ENCODE results near the gene FAP. TPM values are rescaled to one million over a fixed set of nuclear protein-coding genes. Genes with fewer than 3 reads are reported as not detected.

Gene FAP
- total RNA-seq, 1 experiment from 2014 or later: not detected

DNA sequence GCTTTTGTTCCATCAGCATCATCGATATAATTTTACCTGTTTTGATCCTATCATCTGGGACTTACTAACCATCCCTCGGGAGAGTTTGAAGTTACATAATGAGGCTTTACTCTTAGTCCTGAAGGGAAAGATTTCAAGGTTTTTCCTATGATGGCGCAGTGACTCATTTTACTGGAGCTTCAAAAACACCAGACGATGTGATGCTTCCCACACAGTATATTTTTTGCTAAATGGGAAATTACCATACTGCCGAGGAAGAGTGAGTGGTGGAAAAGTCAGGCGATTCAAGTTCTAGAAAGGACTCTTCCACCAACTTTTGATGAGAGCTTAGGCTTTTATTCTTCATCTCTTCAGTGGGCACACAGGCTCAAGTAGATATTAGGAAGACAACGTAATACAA, 46.6 kb downstream of the FAP start:
- no peak overlapping the region for H3K27ac ChIP-seq
- no peaks in the 10 kb centered on the region for H4K20me1 ChIP-seq (ENCODE audit: insufficient read depth)
- H3K27me3 ChIP-seq (ENCODE audit: insufficient read depth, low read depth): no peaks in the 10 kb centered on the region
- no peak overlapping the region for H3K4me3 ChIP-seq
- no TSS peak for BruUV-seq (replicated peaks)
- no peak for DNase-seq
- no peaks in the 10 kb centered on the region for H3K4me1 ChIP-seq (replicated peaks; ENCODE audit: insufficient read depth)
- H2AFZ ChIP-seq: no peak overlapping the region
- ChIA-PET POLR2A (ENCODE audit: unreplicated experiment) (no interaction called here), CTCF (no interaction called here)
- no peak overlapping the region for H3K4me2 ChIP-seq
- TF ChIP-seq, protein P1, sequence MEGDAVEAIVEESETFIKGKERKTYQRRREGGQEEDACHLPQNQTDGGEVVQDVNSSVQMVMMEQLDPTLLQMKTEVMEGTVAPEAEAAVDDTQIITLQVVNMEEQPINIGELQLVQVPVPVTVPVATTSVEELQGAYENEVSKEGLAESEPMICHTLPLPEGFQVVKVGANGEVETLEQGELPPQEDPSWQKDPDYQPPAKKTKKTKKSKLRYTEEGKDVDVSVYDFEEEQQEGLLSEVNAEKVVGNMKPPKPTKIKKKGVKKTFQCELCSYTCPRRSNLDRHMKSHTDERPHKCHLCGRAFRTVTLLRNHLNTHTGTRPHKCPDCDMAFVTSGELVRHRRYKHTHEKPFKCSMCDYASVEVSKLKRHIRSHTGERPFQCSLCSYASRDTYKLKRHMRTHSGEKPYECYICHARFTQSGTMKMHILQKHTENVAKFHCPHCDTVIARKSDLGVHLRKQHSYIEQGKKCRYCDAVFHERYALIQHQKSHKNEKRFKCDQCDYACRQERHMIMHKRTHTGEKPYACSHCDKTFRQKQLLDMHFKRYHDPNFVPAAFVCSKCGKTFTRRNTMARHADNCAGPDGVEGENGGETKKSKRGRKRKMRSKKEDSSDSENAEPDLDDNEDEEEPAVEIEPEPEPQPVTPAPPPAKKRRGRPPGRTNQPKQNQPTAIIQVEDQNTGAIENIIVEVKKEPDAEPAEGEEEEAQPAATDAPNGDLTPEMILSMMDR (conservative IDR thresholded peaks at IDR 0.05): no peak
- no peak for TF ChIP-seq EZH2 (IDR thresholded peaks at IDR 0.05; ENCODE audit: low read depth)
- no peaks in the 10 kb centered on the region for H3K9me3 ChIP-seq (ENCODE audit: insufficient read depth, low read depth)
- H3F3A ChIP-seq (ENCODE audit: insufficient read depth, low read depth): no peaks in the 10 kb centered on the region
- H3K9me2 ChIP-seq (ENCODE audit: insufficient read depth): no peaks in the 10 kb centered on the region
- intact Hi-C loops (cut with micrococcal nuclease; ENCODE audit: unreplicated experiment): no loop called here
- no peaks in the 10 kb centered on the region for H3K79me2 ChIP-seq (ENCODE audit: low read depth)
- no peaks in the 10 kb centered on the region for H3K36me3 ChIP-seq (ENCODE audit: low read depth)

DNA sequence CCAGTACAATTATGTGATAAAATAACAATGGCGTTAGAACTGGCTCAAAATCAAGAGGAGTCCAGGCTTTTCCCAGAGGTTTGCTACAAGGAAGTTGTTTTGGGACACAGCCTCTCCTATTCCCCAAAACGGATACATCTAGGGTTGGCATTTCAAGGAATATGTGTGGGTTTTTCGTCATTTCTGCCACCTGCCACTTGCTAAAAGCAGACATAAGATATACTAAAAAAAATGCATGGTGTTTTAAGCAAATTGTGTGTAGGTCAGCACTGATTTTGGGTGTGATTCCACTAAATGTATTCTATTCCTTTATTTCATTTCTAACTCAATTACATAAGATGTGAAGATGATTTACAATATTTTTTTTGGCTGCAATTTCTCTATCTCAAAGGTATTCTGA, 54.8 kb downstream of the FAP start:
- TF ChIP-seq EZH2 (IDR thresholded peaks at IDR 0.05; ENCODE audit: low read depth): no peak
- TF ChIP-seq, protein P1 (conservative IDR thresholded peaks at IDR 0.05): no peak
- Histone ChIP-seq H3K4me3 (no peak overlapping the region), H3K27ac (no peak overlapping the region), H3K36me3 (ENCODE audit: low read depth) (no peaks in the 10 kb centered on the region), H3K27me3 (ENCODE audit: insufficient read depth, low read depth) (no peaks in the 10 kb centered on the region), H3K9me3 (ENCODE audit: insufficient read depth, low read depth) (no peaks in the 10 kb centered on the region), H4K20me1 (ENCODE audit: insufficient read depth) (no peaks in the 10 kb centered on the region), H3K4me2 (no peak overlapping the region), H2AFZ (no peak overlapping the region), H3F3A (ENCODE audit: insufficient read depth, low read depth) (no peaks in the 10 kb centered on the region), H3K79me2 (ENCODE audit: low read depth) (no peaks in the 10 kb centered on the region), H3K9me2 (ENCODE audit: insufficient read depth) (no peaks in the 10 kb centered on the region), H3K4me1 (replicated peaks; ENCODE audit: insufficient read depth) (no peaks in the 10 kb centered on the region)
- POLR2A ChIA-PET (ENCODE audit: unreplicated experiment): no interaction called here
- CTCF ChIA-PET: no interaction called here
- intact Hi-C loops (cut with micrococcal nuclease; ENCODE audit: unreplicated experiment): no loop called here
- no peak for DNase-seq
- no TSS peak for BruUV-seq (replicated peaks)

DNA sequence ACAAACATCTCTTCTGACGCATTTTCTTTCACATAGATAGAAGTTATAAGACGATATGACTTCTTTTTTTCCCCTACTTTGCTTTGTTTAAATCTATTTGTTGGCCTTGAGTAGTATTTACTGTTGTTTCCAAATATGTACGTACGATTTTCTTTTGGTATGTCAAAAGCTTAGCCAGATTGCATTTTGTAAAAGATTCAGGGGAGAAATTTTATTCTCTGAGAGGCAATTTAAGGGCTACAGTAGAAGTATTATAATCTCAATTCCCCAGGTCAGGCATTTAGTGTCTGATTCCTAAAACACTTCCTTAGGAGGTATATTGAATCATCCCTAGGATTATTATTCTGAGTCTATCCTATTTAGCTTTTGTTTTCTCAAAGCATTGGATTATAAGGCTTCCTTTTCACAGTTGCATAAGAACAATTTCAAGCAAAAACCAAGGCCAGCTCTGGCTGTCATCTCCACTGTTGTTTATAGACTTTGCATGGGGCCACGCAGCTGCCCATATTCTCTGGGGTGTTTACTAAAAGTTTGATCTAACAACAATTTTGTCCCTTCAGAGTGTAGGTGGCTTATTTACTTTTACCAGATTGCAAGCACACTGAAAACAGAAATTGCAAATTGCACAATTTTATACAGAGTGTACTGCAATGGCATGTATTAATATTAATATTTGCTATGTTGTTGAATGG, 57.6 kb downstream of the FAP start:
- no peak overlapping the region for H3K4me3 ChIP-seq
- no peaks in the 10 kb centered on the region for H3K79me2 ChIP-seq (ENCODE audit: low read depth)
- intact Hi-C loops (cut with micrococcal nuclease; ENCODE audit: unreplicated experiment): no loop called here
- H3F3A ChIP-seq (ENCODE audit: insufficient read depth, low read depth): no peaks in the 10 kb centered on the region
- no peak for DNase-seq
- TF ChIP-seq EZH2 (IDR thresholded peaks at IDR 0.05; ENCODE audit: low read depth): no peak
- TF ChIP-seq, protein P1 (conservative IDR thresholded peaks at IDR 0.05): no peak
- no peaks in the 10 kb centered on the region for H3K9me3 ChIP-seq (ENCODE audit: insufficient read depth, low read depth)
- ChIA-PET CTCF (no interaction called here), POLR2A (ENCODE audit: unreplicated experiment) (no interaction called here)
- H3K9me2 ChIP-seq (ENCODE audit: insufficient read depth): no peaks in the 10 kb centered on the region
- H3K4me2 ChIP-seq: no peak overlapping the region
- no peaks in the 10 kb centered on the region for H4K20me1 ChIP-seq (ENCODE audit: insufficient read depth)
- no peaks in the 10 kb centered on the region for H3K27me3 ChIP-seq (ENCODE audit: insufficient read depth, low read depth)
- no TSS peak for BruUV-seq (replicated peaks)
- no peak overlapping the region for H3K27ac ChIP-seq
- H3K4me1 ChIP-seq (replicated peaks; ENCODE audit: insufficient read depth): no peaks in the 10 kb centered on the region
- H3K36me3 ChIP-seq (ENCODE audit: low read depth): no peaks in the 10 kb centered on the region
- no peak overlapping the region for H2AFZ ChIP-seq

All from PC-9 (cell line).